ENCODE measurements around the gene PCDHA2. TPM values are rescaled to one million over a fixed set of nuclear protein-coding genes. Genes with fewer than 3 reads are reported as not detected.

PCDHA2 gene
- total RNA-seq, result 1 to 10 TPM in 2 of 7 donors, under 1 TPM in 5; 0.34 to 1.6 (median 0.57) TPM
- polyA plus RNA-seq, result under 1 TPM; 0.17 to 0.34 TPM
- long read RNA-seq, donor 1, partial matches to known transcripts, result 0 of 1 reads
- long read RNA-seq, donor 1, other reads (novel, unspliced or antisense), result 1 of 1 reads
- long read RNA-seq, donor 2, result 0 reads
- long read RNA-seq, donor 3, partial matches to known transcripts, result 0 of 1 reads
- long read RNA-seq, donor 3, other reads (novel, unspliced or antisense), result 1 of 1 reads

- intact Hi-C loops (cut with DNase I), result no loop called here
- Histone ChIP-seq H3K4me1 (ENCODE audit: insufficient read depth) (no peaks in the 10 kb centered on the region), H3K27ac (no peak within 1 kb of the TSS), H3K4me3 (peak within 1 kb of the TSS; percentile 12), H3K27me3 (no peaks in the 10 kb centered on the region), H3K9me3 (peaks cover 0 to 15% of the 10 kb centered on the region in 2 donors), H3K36me3 (no peaks in the 10 kb centered on the region)
- DNase-seq, result no peak
- WGBS, 3 donors, result 15 to 23% (median 18%) methylated on average over 27 of the region's 27 CpGs
- no peak for TF ChIP-seq POLR2A (IDR thresholded peaks at IDR 0.05)
- no peak for TF ChIP-seq CTCF (IDR thresholded peaks at IDR 0.05)
- no peak for TF ChIP-seq EP300 (IDR thresholded peaks at IDR 0.05)
These were observed at the start of gene PCDHA2 for GRCh38 chr5:140794595-140795258. PCDHA2 (plus strand) TSS chr5:140794852.

- Histone ChIP-seq H3K36me3 (no peaks in the 10 kb centered on the region), H3K27me3 (no peaks in the 10 kb centered on the region), H3K27ac (no peak overlapping the region), H3K9me3 (peaks cover 0 to 4% of the 10 kb centered on the region in 2 donors), H3K4me1 (ENCODE audit: insufficient read depth) (no peaks in the 10 kb centered on the region), H3K4me3 (no peak overlapping the region)
- DNase-seq, result no peak
- TF ChIP-seq POLR2A (IDR thresholded peaks at IDR 0.05) (no peak), CTCF (IDR thresholded peaks at IDR 0.05) (no peak), EP300 (IDR thresholded peaks at IDR 0.05) (no peak)
- intact Hi-C loops (cut with DNase I), result no loop called here
- WGBS, 3 donors, result 77 to 83% (median 79%) methylated on average over 5 of the region's 5 CpGs
These were observed 41.1 kb upstream of the PCDHA2 start for GRCh38 chr5:140753561-140753960.

- Histone ChIP-seq H3K9me3 (peaks cover 9 to 10% of the 10 kb centered on the region in 2 donors), H3K36me3 (no peaks in the 10 kb centered on the region), H3K27me3 (no peaks in the 10 kb centered on the region), H3K4me3 (no peak overlapping the region), H3K27ac (no peak overlapping the region), H3K4me1 (ENCODE audit: insufficient read depth) (no peaks in the 10 kb centered on the region)
- intact Hi-C loops (cut with DNase I), result no loop called here
- no peak for DNase-seq
- TF ChIP-seq POLR2A (IDR thresholded peaks at IDR 0.05) (no peak), CTCF (IDR thresholded peaks at IDR 0.05) (no peak)
- WGBS, 3 donors, result 82 to 91% (median 87%) methylated on average over 2 of the region's 2 CpGs
These were observed 30.3 kb upstream of the PCDHA2 start for GRCh38 chr5:140764177-140764973.

GRCh38 chr5:140767444-140767843 lies 27.2 kb upstream of the PCDHA2 start:
- peaks cover 3 to 9% of the 10 kb centered on the region in 2 donors for H3K9me3 ChIP-seq
- H3K27ac ChIP-seq, result no peak overlapping the region
- no peak for TF ChIP-seq EP300 (IDR thresholded peaks at IDR 0.05)
- no peak for TF ChIP-seq POLR2A (IDR thresholded peaks at IDR 0.05)
- TF ChIP-seq CTCF (IDR thresholded peaks at IDR 0.05), result no peak
- no peaks in the 10 kb centered on the region for H3K27me3 ChIP-seq
- no peaks in the 10 kb centered on the region for H3K36me3 ChIP-seq
- DNase-seq, result no peak
- no peak overlapping the region for H3K4me3 ChIP-seq
- no peaks in the 10 kb centered on the region for H3K4me1 ChIP-seq (ENCODE audit: insufficient read depth)
- intact Hi-C loops (cut with DNase I), result no loop called here
- WGBS, 3 donors, result 77 to 81% (median 80%) methylated on average over 4 of the region's 4 CpGs
